Measurements from ENCODE around the gene C11orf87.

Gene C11orf87

GRCh38 chr11:109378034-109378433, 44.0 kb upstream of the C11orf87 start:
- no peak overlapping the region for H3K9ac ChIP-seq (ENCODE audit: low read length)
- no peak overlapping the region for H3K18ac ChIP-seq (ENCODE audit: low read depth in 1 of 2, low read length in 2 of 2)
- no peak overlapping the region for H4K91ac ChIP-seq (ENCODE audit: low read length)
- H3K14ac ChIP-seq (ENCODE audit: low read length in 2 of 2), result no peak overlapping the region
- H3K27me3 ChIP-seq (ENCODE audit: control insufficient read depth in 1 of 2, insufficient read depth in 1 of 2, low read length in 2 of 2), result no peaks in the 10 kb centered on the region
- peak overlapping the region; percentile 19 for H2BK120ac ChIP-seq (ENCODE audit: low read depth, low read length)
- H3K4me3 ChIP-seq (ENCODE audit: insufficient read depth in 1 of 2, low read depth in 1 of 2, low read length in 2 of 2), result no peak overlapping the region
- H2AFZ ChIP-seq (ENCODE audit: low read depth, low read length), result no peak overlapping the region
- no peaks in the 10 kb centered on the region for H3K79me1 ChIP-seq (replicated peaks; ENCODE audit: low read length, poor library complexity, severe bottlenecking)
- no peaks in the 10 kb centered on the region for H3K4me1 ChIP-seq (ENCODE audit: control insufficient read depth, insufficient read depth, low read depth, low read length)
- no peak overlapping the region for H3K4me2 ChIP-seq (ENCODE audit: low read length, poor library complexity, severe bottlenecking)
- no peaks in the 10 kb centered on the region for H3K9me3 ChIP-seq (ENCODE audit: control insufficient read depth, low read length)
- H3K27ac ChIP-seq (ENCODE audit: low read length, poor library complexity, severe bottlenecking), result no peak overlapping the region
- no peaks in the 10 kb centered on the region for H3K36me3 ChIP-seq (ENCODE audit: control insufficient read depth in 1 of 2, insufficient read depth in 2 of 2, low read depth in 1 of 2, low read length in 2 of 2)
- H4K8ac ChIP-seq (ENCODE audit: low read length), result no peak overlapping the region
- no peak for DNase-seq
- H3K23ac ChIP-seq (ENCODE audit: low read length in 2 of 2), result no peak overlapping the region
- H2AK5ac ChIP-seq (ENCODE audit: low read length, severe bottlenecking), result no peak overlapping the region
- no peak overlapping the region for H2BK12ac ChIP-seq (ENCODE audit: low read length in 2 of 2)
- H2BK5ac ChIP-seq (ENCODE audit: low read depth, low read length, poor library complexity, severe bottlenecking), result no peak overlapping the region
- H2BK15ac ChIP-seq (ENCODE audit: low read depth, poor library complexity, severe bottlenecking), result no peak overlapping the region
- no peak overlapping the region for H3K4ac ChIP-seq (ENCODE audit: low read depth in 1 of 2, low read length in 2 of 2)

GRCh38 chr11:109383306-109383705, 38.7 kb upstream of the C11orf87 start:
- Histone ChIP-seq H3K23ac (ENCODE audit: low read length in 2 of 2) (no peak overlapping the region), H2BK15ac (ENCODE audit: low read depth, poor library complexity, severe bottlenecking) (no peak overlapping the region), H3K4ac (ENCODE audit: low read depth in 1 of 2, low read length in 2 of 2) (no peak overlapping the region), H2AFZ (ENCODE audit: low read depth, low read length) (no peak overlapping the region), H3K79me1 (replicated peaks; ENCODE audit: low read length, poor library complexity, severe bottlenecking) (no peaks in the 10 kb centered on the region), H2AK5ac (ENCODE audit: low read length, severe bottlenecking) (no peak overlapping the region), H2BK5ac (ENCODE audit: low read depth, low read length, poor library complexity, severe bottlenecking) (no peak overlapping the region), H3K4me3 (ENCODE audit: insufficient read depth in 1 of 2, low read depth in 1 of 2, low read length in 2 of 2) (no peak overlapping the region), H4K8ac (ENCODE audit: low read length) (no peak overlapping the region), H3K9ac (ENCODE audit: low read length) (no peak overlapping the region), H3K18ac (ENCODE audit: low read depth in 1 of 2, low read length in 2 of 2) (no peak overlapping the region), H3K4me1 (ENCODE audit: control insufficient read depth, insufficient read depth, low read depth, low read length) (no peaks in the 10 kb centered on the region), H3K27me3 (ENCODE audit: control insufficient read depth in 1 of 2, insufficient read depth in 1 of 2, low read length in 2 of 2) (no peaks in the 10 kb centered on the region), H3K36me3 (ENCODE audit: control insufficient read depth in 1 of 2, insufficient read depth in 2 of 2, low read depth in 1 of 2, low read length in 2 of 2) (no peaks in the 10 kb centered on the region), H2BK12ac (ENCODE audit: low read length in 2 of 2) (no peak overlapping the region), H3K27ac (ENCODE audit: low read length, poor library complexity, severe bottlenecking) (no peak overlapping the region), H3K14ac (ENCODE audit: low read length in 2 of 2) (no peak overlapping the region), H3K4me2 (ENCODE audit: low read length, poor library complexity, severe bottlenecking) (no peak overlapping the region), H3K9me3 (ENCODE audit: control insufficient read depth, low read length) (no peaks in the 10 kb centered on the region), H4K91ac (ENCODE audit: low read length) (no peak overlapping the region), H2BK120ac (ENCODE audit: low read depth, low read length) (no peak overlapping the region)
- DNase-seq, result no peak
- 71% methylated on average over 1 of the region's 1 CpG for WGBS

- Histone ChIP-seq H4K8ac (ENCODE audit: low read length) (no peak overlapping the region), H3K27ac (ENCODE audit: low read length, poor library complexity, severe bottlenecking) (no peak overlapping the region), H2BK5ac (ENCODE audit: low read depth, low read length, poor library complexity, severe bottlenecking) (no peak overlapping the region), H3K9me3 (ENCODE audit: control insufficient read depth, low read length) (no peaks in the 10 kb centered on the region), H3K23ac (ENCODE audit: low read length in 2 of 2) (no peak overlapping the region), H2AK5ac (ENCODE audit: low read length, severe bottlenecking) (no peak overlapping the region), H2BK15ac (ENCODE audit: low read depth, poor library complexity, severe bottlenecking) (no peak overlapping the region), H3K36me3 (ENCODE audit: control insufficient read depth in 1 of 2, insufficient read depth in 2 of 2, low read depth in 1 of 2, low read length in 2 of 2) (no peaks in the 10 kb centered on the region), H3K4ac (ENCODE audit: low read depth in 1 of 2, low read length in 2 of 2) (no peak overlapping the region), H2BK12ac (ENCODE audit: low read length in 2 of 2) (no peak overlapping the region), H3K79me1 (replicated peaks; ENCODE audit: low read length, poor library complexity, severe bottlenecking) (no peaks in the 10 kb centered on the region), H3K14ac (ENCODE audit: low read length in 2 of 2) (no peak overlapping the region), H3K4me2 (ENCODE audit: low read length, poor library complexity, severe bottlenecking) (no peak overlapping the region), H3K18ac (ENCODE audit: low read depth in 1 of 2, low read length in 2 of 2) (no peak overlapping the region), H3K27me3 (ENCODE audit: control insufficient read depth in 1 of 2, insufficient read depth in 1 of 2, low read length in 2 of 2) (no peaks in the 10 kb centered on the region), H4K91ac (ENCODE audit: low read length) (no peak overlapping the region), H2BK120ac (ENCODE audit: low read depth, low read length) (no peak overlapping the region), H3K4me1 (ENCODE audit: control insufficient read depth, insufficient read depth, low read depth, low read length) (no peaks in the 10 kb centered on the region), H2AFZ (ENCODE audit: low read depth, low read length) (no peak overlapping the region), H3K4me3 (ENCODE audit: insufficient read depth in 1 of 2, low read depth in 1 of 2, low read length in 2 of 2) (no peak overlapping the region), H3K9ac (ENCODE audit: low read length) (no peak overlapping the region)
- DNase-seq, result no peak
- 57% methylated on average over 1 of the region's 1 CpG for WGBS
Measured at GRCh38 chr11:109384873-109385272, 37.1 kb upstream of the C11orf87 start.

- WGBS, result 62% methylated on average over 2 of the region's 3 CpGs
- no peak overlapping the region for H3K9ac ChIP-seq (ENCODE audit: low read length)
- no peak overlapping the region for H4K91ac ChIP-seq (ENCODE audit: low read length)
- H2AK5ac ChIP-seq (ENCODE audit: low read length, severe bottlenecking), result no peak overlapping the region
- H3K4ac ChIP-seq (ENCODE audit: low read depth in 1 of 2, low read length in 2 of 2), result no peak overlapping the region
- no peak overlapping the region for H2BK120ac ChIP-seq (ENCODE audit: low read depth, low read length)
- no peak overlapping the region for H2AFZ ChIP-seq (ENCODE audit: low read depth, low read length)
- H3K4me3 ChIP-seq (ENCODE audit: insufficient read depth in 1 of 2, low read depth in 1 of 2, low read length in 2 of 2), result no peak overlapping the region
- no peak overlapping the region for H2BK12ac ChIP-seq (ENCODE audit: low read length in 2 of 2)
- H3K18ac ChIP-seq (ENCODE audit: low read depth in 1 of 2, low read length in 2 of 2), result no peak overlapping the region
- no peak for DNase-seq
- H3K79me1 ChIP-seq (replicated peaks; ENCODE audit: low read length, poor library complexity, severe bottlenecking), result no peaks in the 10 kb centered on the region
- no peaks in the 10 kb centered on the region for H3K36me3 ChIP-seq (ENCODE audit: control insufficient read depth in 1 of 2, insufficient read depth in 2 of 2, low read depth in 1 of 2, low read length in 2 of 2)
- H3K27me3 ChIP-seq (ENCODE audit: control insufficient read depth in 1 of 2, insufficient read depth in 1 of 2, low read length in 2 of 2), result no peaks in the 10 kb centered on the region
- H2BK15ac ChIP-seq (ENCODE audit: low read depth, poor library complexity, severe bottlenecking), result no peak overlapping the region
- H3K4me2 ChIP-seq (ENCODE audit: low read length, poor library complexity, severe bottlenecking), result no peak overlapping the region
- no peak overlapping the region for H2BK5ac ChIP-seq (ENCODE audit: low read depth, low read length, poor library complexity, severe bottlenecking)
- H3K27ac ChIP-seq (ENCODE audit: low read length, poor library complexity, severe bottlenecking), result no peak overlapping the region
- H3K4me1 ChIP-seq (ENCODE audit: control insufficient read depth, insufficient read depth, low read depth, low read length), result no peaks in the 10 kb centered on the region
- no peak overlapping the region for H4K8ac ChIP-seq (ENCODE audit: low read length)
- no peak overlapping the region for H3K23ac ChIP-seq (ENCODE audit: low read length in 2 of 2)
- no peak overlapping the region for H3K14ac ChIP-seq (ENCODE audit: low read length in 2 of 2)
- H3K9me3 ChIP-seq (ENCODE audit: control insufficient read depth, low read length), result peaks cover 3% of the 10 kb centered on the region
Measured at GRCh38 chr11:109388982-109389381, 33.0 kb upstream of the C11orf87 start.
